Naive thymus-derived CD8-positive, alpha-beta T cell (primary cell): ENCODE data around the gene KCNJ15. TPM values are rescaled to one million over a fixed set of nuclear protein-coding genes. Genes with fewer than 3 reads are reported as not detected.

Experiments used
- ATAC-seq, 2 donors: fragments of 150-1000 bp; cut with Tn5 transposase in 1 of 2; sonication (Bioruptor Pico), chemical (Tn5 transposase) in 1 of 2; 1 replicate in 1 of 2; 2 replicates in 1 of 2; pipeline ENCODE4 v1.10.0; 2021; ENCODE audit warnings: mild to moderate bottlenecking in 2 of 2, moderate library complexity in 2 of 2
- POLR2A ChIA-PET: fragments of 350-600 bp; sonication (Branson Sonifier 250); formaldehyde crosslinking; loops from one replicate; lab custom pipeline; 2021; ENCODE audit warnings: antibody characterized with exemption; lab: Charles Lee
- DNase-seq, 10 donors: peaks; one replicate each; pipeline versions ENCODE4 v3.0.0 to v3.0.0-alpha.2; 2020 to 2022
- H3K27ac Mint-ChIP-seq, 10 donors: one replicate each; pipeline ENCODE4 v1.8.0; 2020 to 2022; ENCODE audit warnings: mild to moderate bottlenecking in 10 of 10, mixed read lengths in 10 of 10, moderate library complexity in 4 of 10, inconsistent platforms in 1 of 10
- H3K27me3 Mint-ChIP-seq, 5 donors: one replicate each; pipeline ENCODE4 v1.8.0; 2021 to 2022; ENCODE audit warnings: mixed read lengths in 5 of 5
- H3K36me3 Mint-ChIP-seq, 3 donors: one replicate each; pipeline ENCODE4 v1.8.0; 2020 to 2022; ENCODE audit warnings: mixed read lengths in 3 of 3, mild to moderate bottlenecking in 2 of 3, inconsistent platforms in 1 of 3
- H3K4me1 Mint-ChIP-seq, 4 donors: one replicate each; pipeline ENCODE4 v1.8.0; 2021 to 2022; ENCODE audit warnings: mixed read lengths in 4 of 4
- H3K4me3 Mint-ChIP-seq, 10 donors: one replicate each; pipeline ENCODE4 v1.8.0; 2020 to 2022; ENCODE audit warnings: mild to moderate bottlenecking in 10 of 10, mixed read lengths in 10 of 10, moderate library complexity in 6 of 10, inconsistent platforms in 1 of 10
- H3K9me3 Mint-ChIP-seq, 9 donors: one replicate each; pipeline ENCODE4 v1.8.0; 2020 to 2022; ENCODE audit warnings: mixed read lengths in 9 of 9, mild to moderate bottlenecking in 3 of 9, inconsistent platforms in 1 of 9, moderate library complexity in 1 of 9
- polyA plus RNA-seq, 3 donors: library from polyadenylated mRNA; unstranded; fragments of 300-500 nt; fragmentation: Illumina TruSeq; gene quantifications; one replicate each; pipeline ENCODE4 v1.2.3, GENCODE V29; 2021
- total RNA-seq, 8 experiments: library from RNA in 2 of 8; stranded (reverse) in 2 of 8; gene quantifications; one replicate each; pipeline ENCODE4 v1.2.3 and lab custom pipeline; 2021 to 2026

KCNJ15 gene
- total and polyA plus RNA-seq, 5 experiments from 2014 or later, result not detected

DNA sequence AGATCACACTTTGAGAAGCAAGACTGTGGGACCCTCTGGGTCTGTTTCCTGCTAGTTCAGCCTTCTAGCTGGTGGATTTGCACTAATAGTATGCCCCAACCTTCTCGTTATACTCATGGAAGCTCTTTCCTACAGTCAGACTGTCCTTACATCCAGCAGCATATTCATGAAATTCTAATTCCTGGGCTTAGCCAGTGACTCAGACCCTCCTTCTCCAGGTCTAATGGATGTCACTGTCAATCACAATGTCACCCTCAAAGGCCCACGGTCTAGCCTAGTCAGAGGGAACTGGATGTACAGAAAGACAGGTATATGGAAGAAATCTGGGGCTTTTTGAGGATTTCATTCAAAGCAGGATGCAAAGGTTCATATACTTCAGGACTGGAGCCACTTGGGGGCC lies 72.4 kb downstream of the KCNJ15 start:
- Mint-ChIP-seq H3K27ac (no peak overlapping the region), H3K4me1 (peaks cover 2 to 11% (median 4%) of the 10 kb centered on the region in 4 donors)
- ATAC-seq, result no peak

DNA sequence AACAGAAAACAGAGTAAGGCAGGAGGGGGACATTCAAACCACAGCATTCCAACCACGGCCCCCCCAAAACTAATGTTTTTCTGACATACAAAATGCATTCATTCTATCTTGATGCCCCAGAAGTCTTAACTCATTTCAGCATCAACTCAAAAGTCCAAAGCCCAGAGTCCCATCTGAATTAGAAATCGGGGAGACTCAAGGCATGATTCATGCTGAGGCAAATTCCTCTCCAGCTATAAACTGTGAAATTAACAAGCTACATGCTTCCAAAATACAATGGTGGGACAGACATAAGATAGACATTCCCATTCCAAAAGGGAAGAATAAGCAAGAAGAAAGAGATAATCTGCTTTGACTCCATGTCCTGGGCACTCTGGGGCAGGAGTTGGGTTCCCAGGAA lies 73.9 kb downstream of the KCNJ15 start:
- H3K4me1 Mint-ChIP-seq, result peaks cover 0 to 1% (median 0%) of the 10 kb centered on the region in 4 donors
- POLR2A ChIA-PET, result no interaction called here
- H3K9me3 Mint-ChIP-seq, result peaks cover 0 to 2% (median 0%) of the 10 kb centered on the region in 9 donors

More for the DNA sequence above, 72.4 kb downstream of the KCNJ15 start:
- Mint-ChIP-seq H3K36me3 (no peaks in the 10 kb centered on the region), H3K27me3 (no peaks in the 10 kb centered on the region), H3K9me3 (peaks cover 0 to 2% (median 0%) of the 10 kb centered on the region in 9 donors), H3K4me3 (no peak overlapping the region)
- POLR2A ChIA-PET, result no interaction called here
- DNase-seq, result no peak

DNA sequence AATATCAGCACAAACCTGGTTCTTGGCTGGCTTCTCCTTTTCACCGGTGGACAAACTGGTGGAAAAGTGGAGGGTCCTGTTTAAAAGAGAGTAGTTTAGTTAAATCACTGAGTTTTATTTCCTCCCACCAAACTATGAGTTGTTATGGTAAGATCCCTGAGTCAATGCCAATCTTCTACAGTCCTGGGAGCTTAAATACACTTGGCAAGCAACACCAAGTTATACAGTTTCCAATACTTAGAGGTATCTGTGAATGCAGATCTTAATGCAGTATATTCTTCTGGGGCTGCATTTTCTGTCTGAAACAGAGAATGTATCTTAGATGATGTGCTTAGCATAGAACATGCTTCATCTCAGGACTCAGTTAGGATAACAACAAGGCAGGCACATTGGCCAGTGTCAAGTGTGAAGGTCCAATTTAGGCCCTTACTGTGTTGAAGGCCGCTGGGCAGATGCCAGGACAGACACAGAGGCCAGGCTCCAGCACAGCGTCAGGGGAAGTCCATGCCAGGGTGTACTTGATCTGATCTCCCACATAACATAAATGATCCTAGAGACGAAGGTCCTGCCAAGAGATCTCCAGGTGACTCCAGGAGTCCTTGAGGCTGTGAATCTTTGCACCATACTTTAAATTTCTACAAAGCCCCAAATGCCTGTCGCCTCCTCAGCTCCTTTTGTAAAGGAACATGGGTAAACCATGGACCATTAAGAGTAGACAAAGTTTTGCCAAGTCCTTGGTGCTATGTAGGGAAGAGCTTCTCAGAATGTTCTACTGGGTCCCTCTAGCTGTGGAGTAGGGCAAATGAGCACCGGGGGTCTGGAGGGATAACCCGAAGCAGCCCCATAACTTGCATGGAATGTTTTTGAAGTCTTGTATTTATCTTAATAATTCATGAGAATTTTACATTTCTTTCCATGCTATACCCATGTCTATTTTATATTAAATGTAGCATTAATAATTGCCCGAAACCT lies 76.8 kb downstream of the KCNJ15 start:
- Mint-ChIP-seq H3K27ac (no peak overlapping the region), H3K36me3 (no peaks in the 10 kb centered on the region), H3K9me3 (peaks cover 0 to 2% (median 0%) of the 10 kb centered on the region in 9 donors), H3K27me3 (peaks cover 0 to 4% (median 0%) of the 10 kb centered on the region in 5 donors), H3K4me1 (no peaks in the 10 kb centered on the region), H3K4me3 (no peak overlapping the region)
- POLR2A ChIA-PET, result no interaction called here
- no peak for ATAC-seq
- no peak for DNase-seq

More for the DNA sequence above, 73.9 kb downstream of the KCNJ15 start:
- H3K36me3 Mint-ChIP-seq, result no peaks in the 10 kb centered on the region
- no peak for DNase-seq
- no peaks in the 10 kb centered on the region for H3K27me3 Mint-ChIP-seq
- H3K4me3 Mint-ChIP-seq, result no peak overlapping the region
- H3K27ac Mint-ChIP-seq, result no peak overlapping the region
- ATAC-seq, result no peak

DNA sequence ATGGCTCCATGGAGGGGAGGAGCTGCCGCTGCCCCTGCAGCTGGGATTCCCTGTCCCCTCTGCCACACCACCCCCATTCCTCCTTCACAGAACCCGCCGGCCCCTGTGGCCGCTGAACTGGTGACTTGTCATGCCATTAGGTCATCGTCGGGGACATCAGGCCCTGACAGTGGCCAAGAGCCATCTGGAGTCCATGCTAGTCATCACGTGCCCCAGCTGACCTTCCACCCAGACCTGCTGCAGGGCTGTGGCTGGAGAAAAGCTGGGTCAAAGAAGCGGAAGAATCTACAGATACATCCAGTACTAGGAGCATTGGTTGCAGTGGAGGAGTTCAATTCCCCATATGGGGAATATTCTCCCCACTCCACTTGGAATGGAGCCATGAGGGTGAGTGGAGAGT lies 78.1 kb downstream of the KCNJ15 start:
- POLR2A ChIA-PET, result no interaction called here
- Mint-ChIP-seq H3K4me3 (no peak overlapping the region), H3K9me3 (no peaks in the 10 kb centered on the region), H3K27ac (peak overlapping the region in 1 of 10 donors; percentile 15), H3K36me3 (no peaks in the 10 kb centered on the region), H3K27me3 (peaks cover 0 to 4% (median 0%) of the 10 kb centered on the region in 5 donors), H3K4me1 (no peaks in the 10 kb centered on the region)
- ATAC-seq (no peak), DNase-seq (no peak)

DNA sequence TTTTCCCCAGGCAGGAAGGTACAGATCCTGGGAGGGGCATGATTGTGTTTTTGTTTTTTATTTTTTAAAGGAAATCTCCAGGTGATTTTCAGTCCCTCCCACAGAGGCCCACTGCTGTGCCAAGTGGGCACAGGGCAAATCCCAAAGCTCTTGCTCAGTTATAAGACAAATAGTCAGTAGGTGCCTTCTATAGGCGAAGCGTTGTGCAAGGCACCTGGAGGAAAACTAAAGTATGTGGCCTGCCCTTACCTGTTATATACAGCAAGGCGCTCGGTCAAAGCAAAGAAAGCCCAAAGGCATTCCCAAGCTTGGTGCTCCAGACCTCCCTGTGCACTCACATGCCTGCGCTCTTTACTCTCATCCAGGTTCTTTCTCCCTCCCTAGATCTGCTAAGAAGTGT lies 81.0 kb downstream of the KCNJ15 start:
- H3K27me3 Mint-ChIP-seq, result peaks cover 0 to 4% (median 0%) of the 10 kb centered on the region in 5 donors
- POLR2A ChIA-PET, result no interaction called here
- DNase-seq (no peak), ATAC-seq (no peak)
- no peak overlapping the region for H3K27ac Mint-ChIP-seq
- H3K36me3 Mint-ChIP-seq, result no peaks in the 10 kb centered on the region
- no peaks in the 10 kb centered on the region for H3K9me3 Mint-ChIP-seq
- no peaks in the 10 kb centered on the region for H3K4me1 Mint-ChIP-seq
- H3K4me3 Mint-ChIP-seq, result no peak overlapping the region

DNA sequence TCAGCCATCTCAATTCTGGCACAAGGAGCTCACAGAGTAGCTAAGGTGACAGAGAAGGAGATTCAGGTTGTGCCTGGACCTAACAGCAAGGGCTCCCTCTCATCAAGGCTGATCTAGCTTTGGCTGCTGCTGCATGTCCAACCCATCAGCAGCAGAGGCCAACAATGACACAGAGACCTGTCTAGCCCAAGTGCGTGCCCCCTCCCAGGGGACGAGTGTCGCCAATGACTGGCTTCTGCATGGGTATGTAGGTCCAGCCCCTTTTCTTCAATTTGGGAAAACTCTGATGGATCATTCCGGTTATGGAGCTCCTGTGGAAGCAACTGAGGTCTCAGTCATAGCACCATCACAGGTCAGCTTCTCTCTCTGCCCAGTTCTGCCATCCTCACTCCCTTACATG lies 83.3 kb downstream of the KCNJ15 start:
- Mint-ChIP-seq H3K27me3 (peaks cover 0 to 4% (median 0%) of the 10 kb centered on the region in 5 donors), H3K4me1 (no peaks in the 10 kb centered on the region), H3K27ac (no peak overlapping the region), H3K9me3 (no peaks in the 10 kb centered on the region), H3K4me3 (no peak overlapping the region), H3K36me3 (no peaks in the 10 kb centered on the region)
- POLR2A ChIA-PET, result no interaction called here
- ATAC-seq (no peak), DNase-seq (no peak)

DNA sequence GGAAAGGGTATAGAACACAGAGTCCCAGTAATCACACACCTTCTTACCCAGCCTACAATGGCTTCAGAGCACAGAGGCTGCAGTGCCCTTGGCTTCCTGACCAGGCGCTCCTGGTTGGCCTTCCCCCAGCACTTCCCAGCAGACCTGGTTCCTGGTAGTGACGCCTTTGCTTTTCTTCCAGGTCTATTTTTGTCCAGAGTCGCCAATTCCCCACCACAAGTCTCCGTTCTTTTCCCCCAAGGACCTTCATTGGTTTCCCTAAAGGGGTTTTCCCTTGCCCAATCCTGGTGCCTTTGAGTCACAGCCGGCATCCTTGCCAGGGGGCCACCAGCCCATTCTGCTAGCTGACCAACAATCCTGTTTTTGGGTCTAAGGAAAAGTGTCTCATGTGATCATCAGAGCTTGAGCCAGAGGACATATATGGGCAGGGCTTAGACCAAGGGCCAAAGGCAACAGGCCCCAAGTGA lies 84.8 kb downstream of the KCNJ15 start:
- H3K27me3 Mint-ChIP-seq, result peaks cover 0 to 8% (median 2%) of the 10 kb centered on the region in 5 donors
- no peak overlapping the region for H3K27ac Mint-ChIP-seq
- DNase-seq (no peak), ATAC-seq (no peak)
- POLR2A ChIA-PET, result no interaction called here
- H3K4me1 Mint-ChIP-seq, result no peaks in the 10 kb centered on the region
- no peak overlapping the region for H3K4me3 Mint-ChIP-seq
- H3K36me3 Mint-ChIP-seq, result no peaks in the 10 kb centered on the region
- no peaks in the 10 kb centered on the region for H3K9me3 Mint-ChIP-seq

DNA sequence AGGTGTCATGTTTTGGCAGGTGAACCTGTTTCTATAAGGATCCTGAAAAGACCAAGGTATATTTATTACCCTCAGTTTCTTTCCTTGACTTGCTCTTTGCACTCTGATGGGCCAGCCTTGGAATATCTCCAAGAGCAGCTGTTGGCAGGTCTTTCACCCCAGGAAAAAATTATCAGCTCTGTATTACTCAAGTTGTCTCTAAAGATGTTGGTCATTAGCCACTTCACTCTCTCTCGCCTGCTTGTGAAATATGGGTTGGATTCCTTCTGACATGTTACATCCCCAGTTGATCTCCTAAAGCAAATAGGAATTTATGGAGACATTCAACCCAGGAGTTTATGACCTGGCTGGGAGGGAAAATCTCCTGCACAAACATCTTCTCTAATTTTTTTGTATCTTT lies 85.9 kb downstream of the KCNJ15 start:
- POLR2A ChIA-PET, result no interaction called here
- Mint-ChIP-seq H3K4me1 (no peaks in the 10 kb centered on the region), H3K36me3 (no peaks in the 10 kb centered on the region), H3K27ac (peak overlapping the region in 1 of 10 donors; percentile 70), H3K27me3 (peaks cover 0 to 8% (median 2%) of the 10 kb centered on the region in 5 donors), H3K9me3 (no peaks in the 10 kb centered on the region), H3K4me3 (no peak overlapping the region)
- ATAC-seq, result no peak
- DNase-seq, result no peak

DNA sequence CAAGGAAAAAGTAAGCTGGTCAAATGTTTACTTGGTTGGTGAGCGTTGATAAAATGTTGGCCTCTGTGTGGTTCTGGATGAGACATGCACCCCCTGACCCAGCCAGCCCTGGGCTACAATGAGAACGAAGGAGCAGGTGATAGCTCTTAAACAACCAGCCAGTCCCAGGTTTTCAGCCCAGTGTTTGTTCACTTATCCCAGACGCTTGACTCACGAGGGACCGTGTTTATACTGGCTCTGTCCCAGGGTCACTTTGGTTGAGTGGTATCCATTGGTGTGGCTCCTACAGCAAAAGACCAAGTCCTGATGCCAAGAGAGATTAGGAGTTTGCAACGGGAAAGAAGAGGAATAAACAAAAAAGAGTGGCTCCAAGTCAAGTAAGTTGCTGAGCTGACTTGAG lies 86.9 kb downstream of the KCNJ15 start:
- Mint-ChIP-seq H3K4me1 (no peaks in the 10 kb centered on the region), H3K9me3 (no peaks in the 10 kb centered on the region), H3K27me3 (peaks cover 0 to 4% (median 2%) of the 10 kb centered on the region in 5 donors), H3K27ac (no peak overlapping the region), H3K36me3 (no peaks in the 10 kb centered on the region), H3K4me3 (no peak overlapping the region)
- DNase-seq, result no peak
- POLR2A ChIA-PET, result no interaction called here
- ATAC-seq, result no peak

DNA sequence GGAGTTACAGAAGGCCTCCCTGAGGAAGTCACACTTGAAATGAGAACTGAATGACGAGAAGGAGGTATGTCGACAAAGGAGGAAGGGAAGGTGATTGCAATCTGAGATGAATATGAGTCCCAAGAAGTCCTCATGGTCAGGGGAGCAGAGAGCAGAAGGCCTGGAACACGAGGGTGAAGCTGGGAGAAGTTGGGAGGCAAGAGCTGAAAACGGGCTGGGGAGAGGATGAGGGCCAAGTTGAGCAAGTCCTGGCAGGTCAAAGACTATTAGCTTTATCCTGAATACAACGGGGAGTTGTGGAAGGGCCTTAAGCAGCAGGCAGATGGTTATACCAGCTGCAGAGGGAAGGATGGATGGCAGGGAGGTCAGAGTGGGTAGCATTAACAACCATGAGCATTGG lies 89.5 kb downstream of the KCNJ15 start:
- H3K4me3 Mint-ChIP-seq, result no peak overlapping the region
- no peaks in the 10 kb centered on the region for H3K36me3 Mint-ChIP-seq
- peaks cover 0 to 4% (median 2%) of the 10 kb centered on the region in 5 donors for H3K27me3 Mint-ChIP-seq
- DNase-seq (no peak), ATAC-seq (no peak)
- POLR2A ChIA-PET, result no interaction called here
- no peak overlapping the region for H3K27ac Mint-ChIP-seq
- no peaks in the 10 kb centered on the region for H3K4me1 Mint-ChIP-seq
- H3K9me3 Mint-ChIP-seq, result no peaks in the 10 kb centered on the region

DNA sequence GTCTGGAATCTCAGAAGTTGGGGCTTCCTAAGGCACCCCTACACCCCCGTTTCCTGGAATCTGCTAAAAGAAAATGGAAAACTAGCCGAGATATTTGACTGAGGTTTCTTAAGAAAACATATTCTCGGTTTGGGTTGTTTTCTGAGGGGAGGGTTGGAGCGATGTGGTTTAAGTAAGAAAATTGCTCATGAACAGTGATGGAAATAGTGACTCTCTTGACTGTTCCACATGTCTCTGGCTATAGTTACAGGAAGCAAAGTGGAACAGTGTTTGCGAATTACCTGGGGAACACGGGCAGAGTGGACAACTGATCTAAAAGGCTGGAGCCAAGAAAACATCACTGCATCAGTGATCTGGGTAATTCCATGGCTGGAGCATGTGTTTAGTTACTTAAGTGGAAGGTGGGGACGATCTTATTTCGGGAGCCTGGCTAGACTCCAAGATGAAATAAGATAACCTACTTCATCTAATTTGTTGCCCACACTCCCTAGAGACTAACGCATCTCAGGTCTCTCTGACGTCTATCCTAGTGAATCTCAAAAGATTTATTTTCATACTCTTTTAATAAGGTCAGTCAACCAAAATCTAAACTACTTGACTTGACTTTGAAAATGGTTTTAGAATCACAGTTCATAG lies 92.4 kb downstream of the KCNJ15 start:
- H3K4me1 Mint-ChIP-seq, result peaks cover 0 to 5% (median 0%) of the 10 kb centered on the region in 4 donors
- H3K27ac Mint-ChIP-seq, result no peak overlapping the region
- ATAC-seq, result no peak
- no peaks in the 10 kb centered on the region for H3K9me3 Mint-ChIP-seq
- POLR2A ChIA-PET, result no interaction called here
- no peaks in the 10 kb centered on the region for H3K36me3 Mint-ChIP-seq
- H3K27me3 Mint-ChIP-seq, result peaks cover 0 to 8% (median 5%) of the 10 kb centered on the region in 5 donors
- H3K4me3 Mint-ChIP-seq, result no peak overlapping the region
- DNase-seq, result no peak

DNA sequence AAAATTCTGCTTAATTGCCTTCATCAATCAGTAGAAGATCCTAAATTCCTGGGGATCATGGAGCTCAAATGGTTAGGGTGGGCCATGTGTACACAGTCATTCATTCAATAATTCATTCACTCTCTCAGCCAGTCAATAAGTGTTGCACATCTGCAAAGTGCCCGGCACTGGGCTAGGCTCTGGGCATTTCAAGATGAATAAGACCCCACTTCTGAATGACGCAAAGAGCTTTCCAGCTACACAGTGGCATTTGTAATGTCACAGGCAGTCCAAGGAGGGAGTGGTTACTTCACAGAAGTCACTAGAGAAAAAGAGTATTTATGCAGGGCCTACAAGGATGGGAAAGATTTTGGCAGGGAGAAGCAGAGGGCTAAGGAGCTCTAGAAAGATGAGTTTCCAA lies 93.2 kb downstream of the KCNJ15 start:
- Mint-ChIP-seq H3K9me3 (no peaks in the 10 kb centered on the region), H3K36me3 (no peaks in the 10 kb centered on the region), H3K4me3 (no peak overlapping the region), H3K27me3 (peaks cover 2 to 13% (median 7%) of the 10 kb centered on the region in 5 donors), H3K4me1 (peaks cover 0 to 5% (median 0%) of the 10 kb centered on the region in 4 donors), H3K27ac (no peak overlapping the region)
- POLR2A ChIA-PET, result no interaction called here
- DNase-seq (no peak), ATAC-seq (no peak)

DNA sequence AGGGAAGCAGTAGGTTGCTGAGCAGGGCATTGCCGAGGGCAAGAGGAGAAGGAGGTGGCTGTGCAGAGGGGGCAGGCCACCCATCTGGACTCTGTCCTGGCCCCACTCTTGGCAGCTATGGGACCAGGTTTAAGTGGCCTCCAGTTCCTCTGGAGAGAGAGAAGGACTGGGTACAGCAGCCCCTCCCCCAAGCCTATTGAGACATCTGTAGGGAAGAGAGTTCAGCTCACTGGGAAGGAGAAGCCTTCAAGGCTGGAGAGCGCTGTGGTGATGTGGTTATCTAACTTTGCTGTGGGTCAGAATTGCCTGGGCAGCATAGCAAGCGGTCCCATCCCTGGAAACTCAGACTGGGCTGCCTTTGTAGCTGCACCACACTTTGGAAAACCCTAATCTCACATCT lies 93.9 kb downstream of the KCNJ15 start:
- H3K27ac Mint-ChIP-seq, result no peak overlapping the region
- DNase-seq, result no peak
- H3K36me3 Mint-ChIP-seq, result no peaks in the 10 kb centered on the region
- no peak overlapping the region for H3K4me3 Mint-ChIP-seq
- H3K4me1 Mint-ChIP-seq, result peaks cover 0 to 5% (median 0%) of the 10 kb centered on the region in 4 donors
- POLR2A ChIA-PET, result no interaction called here
- no peak for ATAC-seq
- H3K9me3 Mint-ChIP-seq, result no peaks in the 10 kb centered on the region
- H3K27me3 Mint-ChIP-seq, result peaks cover 2 to 13% (median 8%) of the 10 kb centered on the region in 5 donors
